ENCODE results near the gene GJA3.

- TF ChIP-seq POLR2A (IDR thresholded peaks at IDR 0.05) (no peak), CTCF (IDR thresholded peaks at IDR 0.05 in 4 of 5, conservative IDR thresholded peaks at IDR 0.05 in 1 of 5) (no peak)
Measured at GRCh38 chr13:20118268-20119140, 42.3 kb downstream of the GJA3 start.
